OCI-M2 (cell line): ENCODE results near the gene TRAF3IP1.

Experiments
- DNase-seq: peaks from one replicate; lab custom pipeline; 2025; ENCODE audit not compliant: unreplicated experiment; lab: John Stamatoyannopoulos, UW

Gene TRAF3IP1

DNA sequence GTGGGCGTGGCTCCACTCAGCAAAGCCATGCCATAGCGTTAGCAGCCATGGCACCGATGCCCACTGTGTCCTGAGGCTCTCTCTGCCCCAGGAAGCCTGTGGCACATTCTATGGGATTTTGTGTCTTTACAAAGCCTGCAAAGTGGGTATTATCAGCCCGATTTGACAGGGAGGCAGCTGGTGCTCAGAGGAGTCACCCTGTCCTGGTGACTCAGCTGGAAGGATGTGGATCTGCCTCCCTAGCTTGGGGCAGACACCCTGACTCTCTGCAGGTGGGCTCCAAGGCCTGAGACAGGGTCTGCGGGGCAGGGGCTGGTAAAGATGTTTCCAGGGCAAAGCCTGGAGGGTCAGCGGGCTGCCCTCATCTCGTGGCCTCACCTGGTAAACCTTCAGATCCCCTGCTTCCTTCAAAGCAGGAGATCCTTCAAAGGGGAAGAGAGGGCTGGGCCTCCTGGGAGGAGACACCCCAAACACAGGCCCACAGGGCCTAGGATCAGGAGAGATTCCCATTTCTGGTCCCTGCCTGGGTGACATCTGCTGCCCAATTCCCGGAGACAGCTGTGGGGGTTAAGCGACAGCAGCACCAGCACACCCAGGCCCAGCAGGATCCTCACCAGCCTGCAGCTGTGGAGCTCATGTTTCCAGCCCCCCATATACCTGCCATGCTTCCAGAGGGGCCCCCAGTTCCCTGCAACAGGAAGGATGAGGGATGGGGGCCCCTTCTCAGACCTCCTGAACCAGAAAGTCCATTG is 103.4 kb downstream of the TRAF3IP1 start:
- DNase-seq: no peak

DNA sequence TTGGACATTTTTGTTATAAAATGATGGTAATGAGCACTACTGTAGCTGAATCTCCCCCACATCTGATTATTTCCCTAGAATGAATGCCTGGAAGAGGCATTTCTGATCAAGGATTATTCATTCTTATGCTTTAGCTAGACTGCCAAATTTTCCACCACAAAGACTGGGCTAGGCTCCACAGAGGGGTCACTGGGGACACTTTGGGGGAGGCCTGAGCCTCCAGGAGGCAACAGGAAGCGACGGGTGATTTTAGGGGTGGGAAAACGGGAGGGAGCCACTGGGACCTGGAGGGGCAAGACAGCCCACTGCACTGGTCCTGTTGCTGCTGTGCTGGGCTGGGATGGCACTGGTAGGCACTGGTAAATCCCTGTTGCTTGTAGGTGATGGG is 104.0 kb downstream of the TRAF3IP1 start:
- no peak for DNase-seq

DNA sequence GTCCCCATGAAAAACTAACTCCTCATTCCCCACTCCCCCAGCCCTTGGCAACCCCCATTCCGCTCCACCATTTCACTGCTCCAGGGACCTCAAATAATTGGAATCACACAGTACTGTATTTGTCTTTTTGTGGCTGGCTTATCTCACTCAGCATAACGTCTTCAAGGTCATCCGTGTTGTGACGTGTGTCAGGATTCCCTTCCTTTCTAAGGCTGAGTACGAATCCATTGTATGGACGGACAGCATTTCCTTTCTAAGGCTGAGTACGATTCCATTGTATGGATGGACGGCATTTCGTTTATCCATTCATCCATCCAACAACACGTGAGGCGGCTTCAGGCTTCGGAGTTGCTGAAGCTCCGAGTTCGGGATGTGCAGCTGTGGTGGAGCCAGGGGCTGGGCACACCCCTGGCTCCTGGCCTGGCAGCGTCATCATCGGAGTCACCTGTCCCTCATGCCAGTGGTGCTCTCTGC is 105.2 kb downstream of the TRAF3IP1 start:
- no peak for DNase-seq

DNA sequence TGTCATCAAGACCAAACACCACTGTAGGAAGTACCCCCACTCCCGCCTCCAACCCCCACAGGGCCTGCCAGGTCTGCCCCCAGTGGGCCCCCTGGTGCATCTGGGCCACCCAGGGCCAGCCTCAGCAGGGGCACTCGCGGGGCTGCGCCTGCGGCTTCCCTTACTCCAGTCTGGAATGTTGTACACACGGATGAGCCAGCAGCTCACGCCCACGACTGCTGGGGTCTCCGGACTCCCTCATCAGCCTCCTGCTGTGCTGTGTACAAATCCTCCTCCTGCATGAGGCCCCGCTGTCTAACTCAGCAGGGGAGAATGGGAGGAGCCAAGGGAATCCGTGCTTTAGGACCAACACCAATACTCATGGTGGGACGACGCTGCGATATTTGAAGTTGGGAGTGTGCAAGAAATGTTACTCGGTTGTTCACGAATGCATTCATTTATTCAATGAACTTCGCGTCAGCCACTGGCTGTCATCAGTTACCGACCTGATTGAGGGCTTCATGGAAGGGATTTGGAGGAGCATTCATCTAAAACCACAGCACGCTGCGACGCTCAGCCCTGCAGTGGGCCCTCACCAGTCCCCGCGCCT is 105.8 kb downstream of the TRAF3IP1 start:
- no peak for DNase-seq

DNA sequence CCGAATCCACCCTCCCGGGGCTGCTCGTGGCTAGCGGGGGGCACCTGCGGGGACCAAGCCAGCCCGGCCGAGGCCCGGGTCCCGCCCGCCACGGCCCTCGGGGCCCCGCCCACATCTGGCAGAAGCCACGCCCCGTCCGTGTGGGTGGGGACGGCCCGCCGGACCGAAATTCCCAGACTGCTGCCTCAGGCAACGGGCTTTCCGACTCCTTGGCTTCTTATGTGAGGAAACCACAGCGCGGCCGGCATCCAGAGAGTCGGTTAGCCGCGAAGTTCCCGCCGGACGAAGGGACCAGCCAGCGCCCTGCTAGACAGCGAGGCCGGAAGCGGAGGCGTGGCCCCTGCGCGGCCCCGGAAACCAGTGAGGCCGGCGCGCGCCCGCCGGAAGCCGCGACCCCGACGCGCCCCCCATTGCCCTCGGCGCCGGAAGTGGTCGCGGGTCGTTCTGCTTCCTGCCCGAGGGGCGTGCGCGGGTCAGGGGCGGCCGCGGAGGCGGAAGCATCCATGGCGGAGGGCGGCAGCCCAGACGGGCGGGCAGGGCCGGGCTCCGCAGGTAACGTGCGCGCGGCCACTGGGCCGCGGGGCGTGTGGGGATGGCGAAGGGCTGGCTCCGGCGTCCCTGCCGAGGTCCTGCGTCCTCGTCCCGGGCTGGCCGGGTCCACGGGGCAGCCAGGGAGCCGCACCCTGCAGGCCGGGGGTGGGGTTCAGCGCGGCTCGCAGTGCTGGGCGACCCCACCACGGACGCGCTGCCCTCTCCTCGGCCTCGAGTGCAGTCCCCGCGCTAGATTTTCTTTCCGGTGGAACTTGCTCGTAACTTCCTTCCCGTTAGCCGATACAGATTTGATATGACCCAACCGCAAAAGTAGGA is 106.5 kb downstream of the TRAF3IP1 start, which contains the start of gene ASB1:
TSS of gene ASB1 (plus strand) at position 360 of the 867 bp plus-strand sequence. CDS start at position 504, 144 bp downstream.
- no peak for DNase-seq

DNA sequence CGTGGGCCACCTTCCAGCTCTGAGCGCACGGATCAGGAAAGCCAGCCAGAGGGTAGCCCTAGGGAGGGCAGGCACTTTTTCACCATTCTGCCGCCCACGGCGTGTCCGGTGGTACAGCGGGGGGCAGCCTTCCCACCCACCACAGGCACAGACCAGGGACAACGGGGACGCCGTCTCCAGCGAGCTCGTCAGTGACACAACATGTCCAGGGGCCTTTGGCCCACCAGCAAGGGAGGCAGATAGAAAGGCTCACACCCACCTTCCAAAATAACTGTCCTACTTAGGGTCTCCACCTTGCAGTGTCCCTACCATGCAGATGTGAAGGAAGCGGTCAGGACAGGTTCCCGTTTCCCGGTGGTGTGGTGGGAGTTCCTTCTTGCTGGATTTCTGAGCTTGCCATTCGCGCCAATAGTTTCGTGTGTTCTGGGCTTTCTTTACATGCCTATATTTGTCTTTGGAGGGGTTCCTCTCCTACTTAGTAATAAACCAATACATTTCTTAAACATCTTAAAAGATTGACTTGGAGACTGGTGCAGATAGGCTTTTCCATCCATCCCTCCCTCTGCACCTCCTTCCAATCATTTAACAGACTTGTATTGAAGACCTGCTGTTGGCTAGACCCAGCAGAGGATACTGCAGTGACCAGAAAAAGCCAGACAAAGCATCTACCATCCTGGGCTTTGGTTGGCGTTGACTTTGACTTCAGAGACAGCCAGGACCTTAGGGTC is 107.3 kb downstream of the TRAF3IP1 start:
- DNase-seq: no peak

DNA sequence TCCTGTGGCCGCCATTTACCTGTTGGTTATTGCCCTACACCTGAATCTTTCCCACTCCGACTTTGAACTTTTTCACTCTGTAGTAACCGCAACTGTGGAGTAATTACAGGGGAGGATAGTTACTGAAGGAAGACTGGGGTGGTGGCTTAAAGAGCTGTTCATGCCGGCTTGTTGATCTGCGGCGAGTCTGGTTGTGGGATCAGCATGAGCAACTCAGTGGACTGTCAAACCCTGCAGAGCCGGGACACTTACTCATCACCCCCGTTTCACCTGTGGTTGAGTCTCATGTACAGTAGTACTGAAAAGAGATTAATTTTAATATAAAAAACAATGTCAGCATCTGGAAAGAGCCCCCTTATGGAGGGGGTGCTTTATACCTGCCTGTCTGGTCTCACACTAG is 108.5 kb downstream of the TRAF3IP1 start:
- no peak for DNase-seq

DNA sequence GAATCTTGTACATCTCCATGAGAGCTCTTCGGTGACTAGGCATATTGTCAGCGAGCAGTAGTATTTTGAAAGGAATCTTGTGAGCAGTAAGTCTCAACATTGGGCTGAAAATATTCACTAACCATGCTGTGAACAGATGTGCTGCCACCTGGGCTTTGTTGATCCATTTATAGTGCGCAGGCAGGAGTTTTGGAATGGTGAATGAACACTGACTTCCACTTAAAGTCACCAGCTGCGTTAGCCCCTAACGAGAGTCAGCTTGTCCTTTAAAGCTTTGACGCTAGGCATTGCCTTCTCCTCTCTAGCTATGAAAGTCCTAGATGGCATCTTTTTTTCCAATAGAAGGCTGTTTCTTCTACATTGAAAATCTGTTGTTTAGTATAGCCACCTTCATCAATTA is 110.5 kb downstream of the TRAF3IP1 start:
- no peak for DNase-seq

DNA sequence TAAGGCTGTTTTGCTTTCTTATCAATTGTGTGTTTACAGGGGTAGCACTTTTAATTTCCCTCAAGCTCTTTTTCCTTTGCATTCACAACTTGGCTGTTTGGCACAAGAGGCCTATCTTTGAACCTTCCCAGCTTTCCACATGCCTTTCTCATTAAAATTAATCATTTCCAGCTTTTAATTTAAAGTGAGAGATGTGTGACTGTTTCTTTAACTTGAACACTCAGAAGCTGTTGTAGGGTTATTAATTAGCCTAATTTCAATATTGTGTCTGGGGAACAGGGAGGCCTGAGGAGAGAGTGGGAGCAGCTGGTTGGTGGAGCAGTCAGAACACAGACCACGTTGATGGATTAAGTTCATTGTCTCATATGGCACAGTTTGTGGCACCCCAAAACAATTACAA is 111.1 kb downstream of the TRAF3IP1 start:
- no peak for DNase-seq

DNA sequence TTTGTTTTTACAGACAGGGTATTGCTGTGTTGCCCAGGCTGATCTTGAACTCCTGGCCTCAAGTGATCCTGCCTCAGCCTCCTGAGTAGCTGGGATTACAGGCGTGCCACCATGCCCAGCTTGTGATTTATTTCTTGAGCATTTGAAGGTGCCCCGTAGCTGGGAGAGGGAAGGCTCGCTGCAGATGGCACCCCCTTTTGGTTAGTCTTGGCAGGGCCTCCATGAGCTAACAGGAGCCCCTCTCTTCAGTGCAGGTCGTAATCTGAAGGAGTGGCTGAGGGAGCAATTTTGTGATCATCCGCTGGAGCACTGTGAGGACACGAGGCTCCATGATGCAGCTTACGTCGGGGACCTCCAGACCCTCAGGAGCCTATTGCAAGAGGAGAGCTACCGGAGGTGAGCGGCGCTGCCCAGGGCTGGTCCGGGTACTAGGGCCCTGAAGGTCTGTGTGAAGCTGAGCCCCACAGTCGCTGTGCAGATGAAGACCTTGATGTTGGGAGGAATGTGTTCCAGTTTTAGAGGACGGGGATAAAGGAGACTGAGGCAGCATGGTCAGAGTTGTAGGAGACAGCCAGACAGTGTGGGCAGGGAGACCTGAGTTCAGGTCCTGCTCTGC is 113.1 kb downstream of the TRAF3IP1 start:
- no peak for DNase-seq

DNA sequence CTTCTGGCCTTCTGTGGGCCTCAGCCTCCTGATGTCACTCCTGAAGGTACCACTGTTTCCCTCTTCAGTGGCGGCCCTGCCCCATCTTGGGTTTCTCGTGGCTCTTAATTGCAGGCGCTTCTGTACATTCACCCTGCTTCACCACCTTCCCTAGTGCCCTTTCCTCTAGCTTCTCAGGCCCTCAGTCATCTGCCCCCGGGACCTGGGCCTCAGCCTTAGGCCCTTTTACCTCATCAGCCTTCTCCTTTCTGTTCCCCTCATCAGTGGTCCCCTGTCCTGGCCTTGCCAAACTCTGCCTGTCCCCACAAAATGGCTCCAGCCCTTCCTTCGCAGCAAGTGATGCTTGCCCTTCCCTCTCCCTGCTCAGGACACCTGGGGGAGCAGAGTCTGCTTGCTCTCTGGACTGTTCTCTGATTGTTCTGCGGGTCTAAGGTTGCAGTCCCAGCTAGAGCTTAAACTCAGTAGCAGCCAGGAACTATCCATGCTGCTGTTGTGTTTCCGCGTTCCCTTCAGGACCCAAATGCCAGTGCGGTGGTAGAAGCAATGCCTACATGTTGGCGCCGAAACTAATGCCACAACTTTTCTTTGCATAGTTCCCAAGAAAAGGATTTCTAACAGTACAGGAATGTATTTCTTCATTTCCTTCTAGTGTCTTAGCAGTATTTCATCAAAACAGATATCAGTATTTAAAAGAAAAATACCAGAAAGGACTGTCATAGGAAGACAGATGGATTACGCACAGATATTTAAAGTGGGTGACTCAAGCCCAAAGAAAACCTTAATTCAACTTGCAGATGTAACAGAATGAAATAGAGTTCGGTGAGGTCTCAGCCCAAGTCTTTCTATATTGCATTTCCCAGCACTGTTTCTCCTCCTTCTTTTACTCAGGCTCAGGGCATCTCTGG is 113.9 kb downstream of the TRAF3IP1 start:
- DNase-seq: no peak

DNA sequence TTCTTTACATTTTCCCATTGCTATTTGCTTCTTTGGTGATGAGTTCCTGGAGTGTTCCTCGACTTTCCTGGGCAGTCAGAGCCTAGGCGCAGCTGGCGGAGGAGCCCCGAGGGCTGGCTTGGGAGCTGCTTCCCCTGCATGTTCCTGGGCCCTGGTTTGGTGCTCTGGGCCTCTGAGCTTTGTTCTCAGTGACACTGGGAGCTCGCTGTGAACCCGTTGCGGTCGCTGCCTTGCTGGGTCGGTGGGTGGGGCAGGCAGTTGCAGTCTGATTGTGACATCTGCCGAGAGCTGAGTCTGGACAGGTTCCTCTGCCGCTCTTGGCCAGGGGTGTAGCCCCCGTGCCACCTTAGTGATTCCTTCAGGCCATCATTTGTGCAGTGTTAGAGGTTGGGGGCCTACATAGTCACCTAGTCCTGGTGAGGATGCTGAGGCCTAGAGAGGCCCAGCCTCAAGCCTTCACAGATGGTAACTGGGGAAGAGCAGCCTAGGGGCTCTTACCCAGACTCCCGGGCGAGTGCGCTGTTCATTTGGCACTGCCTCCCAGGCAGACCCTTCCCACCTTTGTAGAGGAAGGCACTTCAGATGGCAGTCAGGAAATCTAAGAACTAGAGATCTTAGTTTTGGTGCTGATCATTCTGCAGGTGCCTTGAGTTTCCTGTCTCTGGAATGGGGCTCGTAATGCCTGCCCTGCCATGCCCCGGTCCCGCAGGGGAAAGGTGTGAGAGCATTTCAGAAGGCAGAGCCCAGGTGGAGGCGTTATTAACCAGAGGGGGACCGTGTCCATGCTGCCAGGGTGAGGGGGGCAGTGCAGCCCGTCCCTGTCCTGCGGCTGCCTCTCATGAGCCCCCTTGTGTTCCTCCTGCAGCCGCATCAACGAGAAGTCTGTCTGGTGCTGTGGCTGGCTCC is 114.8 kb downstream of the TRAF3IP1 start:
- no peak for DNase-seq

DNA sequence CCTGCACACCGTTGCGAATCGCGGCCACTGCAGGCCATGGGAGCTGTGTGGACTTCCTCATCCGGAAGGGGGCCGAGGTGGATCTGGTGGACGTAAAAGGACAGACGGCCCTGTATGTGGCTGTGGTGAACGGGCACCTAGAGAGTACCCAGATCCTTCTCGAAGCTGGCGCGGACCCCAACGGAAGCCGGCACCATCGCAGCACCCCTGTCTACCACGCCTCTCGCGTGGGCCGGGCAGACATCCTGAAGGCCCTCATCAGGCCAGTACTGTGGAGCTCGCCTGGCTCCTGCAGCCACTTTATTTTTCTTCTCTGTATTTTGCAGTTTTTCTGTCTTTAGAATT is 115.4 kb downstream of the TRAF3IP1 start:
- DNase-seq: no peak

DNA sequence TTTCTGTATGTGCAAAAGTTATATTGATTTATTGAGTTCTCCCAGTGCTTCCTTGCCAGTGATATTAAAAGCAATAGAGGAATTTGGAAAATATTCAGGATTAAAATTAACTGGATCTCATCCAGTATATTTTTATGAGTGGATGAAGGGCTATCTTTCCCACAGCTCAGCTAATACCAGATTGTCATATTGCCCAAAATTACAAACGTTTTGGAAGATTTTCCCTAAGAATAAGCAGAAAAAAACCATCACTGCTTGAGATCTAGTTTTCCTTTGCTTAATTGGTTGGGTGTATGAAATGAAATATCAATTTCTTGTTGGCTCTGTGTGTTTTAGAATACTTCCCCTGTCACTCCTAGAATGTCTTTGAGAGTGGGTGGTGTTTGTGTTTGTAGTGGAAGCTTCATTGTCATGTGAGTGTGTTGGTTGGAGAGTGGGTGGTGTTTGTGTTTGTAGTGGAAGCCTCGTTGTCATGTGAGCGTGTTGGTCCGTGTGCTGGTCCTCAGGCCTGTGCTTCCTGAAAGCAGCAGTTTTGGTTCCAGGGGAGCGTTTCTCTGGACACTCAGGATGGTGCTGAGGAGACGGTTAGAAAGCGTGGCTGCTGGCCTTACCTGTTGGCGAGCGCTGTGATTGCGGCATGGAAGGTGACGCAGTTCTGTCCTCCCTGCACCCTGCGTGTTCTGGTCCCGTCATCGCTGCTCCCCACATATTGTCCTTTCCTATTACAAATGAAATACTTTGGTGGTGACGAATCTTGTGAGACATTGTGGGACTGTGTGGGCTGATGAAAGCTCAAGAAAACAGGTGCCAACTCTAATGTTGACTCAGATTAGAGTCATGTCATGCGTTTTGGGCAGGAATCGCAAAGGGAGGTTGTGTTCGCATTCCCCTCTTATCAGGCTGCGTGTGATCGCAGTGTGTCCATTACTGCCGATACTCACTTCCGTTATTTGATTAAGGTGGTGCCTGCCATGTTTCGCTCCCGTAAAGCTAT is 118.8 kb downstream of the TRAF3IP1 start:
- no peak for DNase-seq

DNA sequence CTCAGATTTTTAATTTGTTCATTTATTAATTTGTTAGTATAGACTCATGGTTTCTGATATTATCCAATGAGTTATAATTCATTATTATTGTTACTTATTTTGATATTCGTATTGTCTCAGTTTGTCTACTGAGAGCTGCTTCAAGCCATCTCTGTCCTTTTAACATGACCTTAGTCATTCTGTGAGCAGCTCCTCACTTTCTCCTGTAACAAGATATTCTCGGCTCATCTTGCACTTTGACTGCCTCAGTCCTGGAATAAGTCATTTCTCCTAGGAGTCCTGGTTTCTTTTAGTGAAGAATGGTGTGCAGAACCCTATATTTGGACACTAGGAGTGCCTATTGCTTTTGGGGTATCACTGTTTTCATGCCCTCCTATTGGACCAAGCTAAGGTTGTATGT is 119.6 kb downstream of the TRAF3IP1 start:
- no peak for DNase-seq

DNA sequence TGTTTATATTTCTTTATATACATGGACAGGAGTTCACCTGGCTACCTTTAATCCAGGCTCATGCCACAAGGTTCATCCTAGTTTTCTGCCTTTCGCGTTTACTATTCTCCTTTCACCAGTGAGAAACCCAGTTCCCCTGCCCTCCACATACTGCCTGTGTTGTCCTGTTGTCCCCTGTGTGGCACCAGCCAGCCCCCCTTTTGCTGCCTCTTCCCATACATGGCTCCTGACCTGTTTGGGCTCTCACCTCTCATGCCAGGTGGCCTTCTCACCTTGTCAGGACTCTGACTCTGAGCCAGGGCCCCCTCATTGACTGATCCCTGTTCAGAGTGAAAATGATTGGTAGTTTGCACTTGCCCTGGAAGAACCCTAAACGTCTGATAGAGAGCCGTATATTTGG is 120.0 kb downstream of the TRAF3IP1 start:
- DNase-seq: no peak

DNA sequence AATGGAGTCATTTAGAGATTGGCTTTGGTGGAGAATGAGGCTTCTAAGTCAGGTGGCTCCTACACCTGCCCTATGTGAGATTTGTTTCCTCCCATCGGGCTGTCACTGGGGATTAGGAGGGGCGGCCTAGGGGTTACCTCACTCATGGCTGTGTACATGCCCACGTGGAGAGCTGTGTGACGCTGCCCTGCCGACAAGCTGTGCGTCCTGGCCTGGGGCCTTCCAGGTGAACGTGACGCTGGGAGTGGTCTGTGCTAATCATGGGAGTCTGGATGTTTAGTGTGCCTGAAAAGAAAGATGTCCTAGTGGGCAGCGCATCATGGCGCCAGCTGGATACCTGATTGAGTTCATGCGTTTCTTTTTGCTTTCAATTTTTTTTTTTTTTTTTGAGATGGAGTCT is 120.4 kb downstream of the TRAF3IP1 start:
- no peak for DNase-seq
